Osteoblast (primary cell): Measurements from ENCODE around the gene MRPS31. TPM values are rescaled to one million over a fixed set of nuclear protein-coding genes. Genes with fewer than 3 reads are reported as not detected.

Experiments
- DNase-seq: peaks from one replicate; pipeline ENCODE4 v3.0.0; 2011; ENCODE audit warnings: low spot score, mixed read lengths; ENCODE audit not compliant: insufficient read length; ENCODE audit errors: missing footprints
- H2AFZ ChIP-seq: 2 replicates; pipeline ENCODE4 v1.6.0; 2011; ENCODE audit warnings: mild to moderate bottlenecking, low read length
- H3K27ac ChIP-seq: 2 replicates; pipeline ENCODE4 v1.5.1; 2011; ENCODE audit warnings: mild to moderate bottlenecking, low read depth, low read length, moderate library complexity
- H3K27me3 ChIP-seq: 2 replicates; pipeline ENCODE4 v1.6.0; 2012; ENCODE audit warnings: mild to moderate bottlenecking, control low read depth, inconsistent platforms, low read length, moderate library complexity; ENCODE audit not compliant: insufficient read depth
- H3K36me3 ChIP-seq: 2 replicates; pipeline ENCODE4 v1.5.1; 2011; ENCODE audit warnings: mild to moderate bottlenecking, low read length, control low read depth, moderate library complexity; ENCODE audit not compliant: insufficient read depth
- H3K4me1 ChIP-seq: 2 replicates; pipeline ENCODE4 v1.5.1; 2011; ENCODE audit warnings: mild to moderate bottlenecking, low read length, control low read depth, moderate library complexity; ENCODE audit not compliant: insufficient read depth
- H3K4me2 ChIP-seq: 2 replicates; pipeline ENCODE4 v1.6.0; 2011; ENCODE audit warnings: mild to moderate bottlenecking, low read length; ENCODE audit not compliant: insufficient read depth
- H3K4me3 ChIP-seq: fragments of 200-600 bp; sonication (generic); 3 replicates; pipeline ENCODE4 v1.5.1; 2012; ENCODE audit warnings: mild to moderate bottlenecking, low read length, inconsistent platforms; ENCODE audit not compliant: insufficient read depth
- H3K79me2 ChIP-seq: 2 replicates; pipeline ENCODE4 v1.6.0; 2012; ENCODE audit warnings: mild to moderate bottlenecking, low read length, control low read depth, inconsistent platforms; ENCODE audit not compliant: insufficient read depth
- H3K9me3 ChIP-seq: 2 replicates; pipeline ENCODE4 v1.5.1; 2011; ENCODE audit warnings: low read depth, low read length, control low read depth
- H4K20me1 ChIP-seq: 2 replicates; pipeline ENCODE4 v1.6.0; 2012; ENCODE audit warnings: mild to moderate bottlenecking, low read length, control low read depth; ENCODE audit not compliant: insufficient read depth
- total RNA-seq: library from RNA; depleted of rRNA; stranded (reverse); fragments of >200 nt; gene quantifications from 2 replicates; pipeline ENCODE4 v1.2.3, GENCODE V29; 2012
- TF ChIP-seq, protein P1 (sequence below): IDR thresholded peaks from 2 replicates; pipeline ENCODE4 v1.5.1; 2011; ENCODE audit warnings: mild to moderate bottlenecking, low read depth, low read length, moderate library complexity; ENCODE audit errors: extremely low read depth

Gene MRPS31
- total RNA-seq, 1 donor, result 13.4 TPM

DNA sequence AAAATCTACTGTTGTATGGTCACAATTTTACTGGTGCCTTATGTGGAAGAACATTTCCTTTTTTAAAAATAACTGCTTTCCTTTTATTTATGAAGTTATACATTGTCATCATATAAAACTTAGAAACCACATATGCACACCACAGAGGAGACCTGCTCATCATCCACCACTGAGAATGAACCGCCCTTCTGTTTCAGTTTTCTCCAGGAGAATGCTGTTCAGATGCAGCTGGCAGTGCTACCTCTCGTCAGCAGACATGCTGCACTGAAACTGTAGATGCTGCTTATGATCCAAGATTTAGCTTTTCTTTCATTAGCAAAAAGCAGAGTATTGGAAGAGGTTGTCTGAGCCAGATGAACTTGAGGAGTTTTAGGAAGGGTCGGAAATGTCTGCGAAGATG, 28.5 kb upstream of the MRPS31 start:
- Histone ChIP-seq H3K4me1 (no peaks in the 10 kb centered on the region), H3K36me3 (peaks cover 21% of the 10 kb centered on the region), H3K9me3 (no peaks in the 10 kb centered on the region), H3K79me2 (no peaks in the 10 kb centered on the region), H3K27me3 (no peaks in the 10 kb centered on the region), H3K27ac (no peak overlapping the region), H3K4me3 (no peak overlapping the region), H2AFZ (no peak overlapping the region), H3K4me2 (no peak overlapping the region), H4K20me1 (no peaks in the 10 kb centered on the region)
- DNase-seq, result no peak
- TF ChIP-seq, protein P1, sequence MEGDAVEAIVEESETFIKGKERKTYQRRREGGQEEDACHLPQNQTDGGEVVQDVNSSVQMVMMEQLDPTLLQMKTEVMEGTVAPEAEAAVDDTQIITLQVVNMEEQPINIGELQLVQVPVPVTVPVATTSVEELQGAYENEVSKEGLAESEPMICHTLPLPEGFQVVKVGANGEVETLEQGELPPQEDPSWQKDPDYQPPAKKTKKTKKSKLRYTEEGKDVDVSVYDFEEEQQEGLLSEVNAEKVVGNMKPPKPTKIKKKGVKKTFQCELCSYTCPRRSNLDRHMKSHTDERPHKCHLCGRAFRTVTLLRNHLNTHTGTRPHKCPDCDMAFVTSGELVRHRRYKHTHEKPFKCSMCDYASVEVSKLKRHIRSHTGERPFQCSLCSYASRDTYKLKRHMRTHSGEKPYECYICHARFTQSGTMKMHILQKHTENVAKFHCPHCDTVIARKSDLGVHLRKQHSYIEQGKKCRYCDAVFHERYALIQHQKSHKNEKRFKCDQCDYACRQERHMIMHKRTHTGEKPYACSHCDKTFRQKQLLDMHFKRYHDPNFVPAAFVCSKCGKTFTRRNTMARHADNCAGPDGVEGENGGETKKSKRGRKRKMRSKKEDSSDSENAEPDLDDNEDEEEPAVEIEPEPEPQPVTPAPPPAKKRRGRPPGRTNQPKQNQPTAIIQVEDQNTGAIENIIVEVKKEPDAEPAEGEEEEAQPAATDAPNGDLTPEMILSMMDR, result no peak

DNA sequence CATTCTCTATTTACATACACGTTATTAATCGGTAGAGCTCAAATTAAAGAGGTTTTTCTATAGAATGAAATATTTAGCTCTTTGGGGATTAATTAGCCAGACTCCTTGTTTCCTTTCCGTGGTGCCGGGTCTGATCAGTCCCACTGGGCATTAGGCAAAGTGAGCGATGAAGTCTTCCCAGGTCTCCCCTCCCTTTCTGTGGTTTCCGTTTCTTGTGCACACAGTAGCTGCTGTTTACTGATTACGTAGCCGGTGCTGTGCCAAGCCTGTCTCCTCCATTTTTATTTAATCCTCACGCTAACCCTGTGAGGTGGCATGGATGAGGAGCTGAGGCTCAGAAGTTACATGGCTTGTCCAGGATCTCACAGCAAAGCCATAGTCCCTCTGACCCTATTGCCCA, 27.4 kb upstream of the MRPS31 start:
- Histone ChIP-seq H4K20me1 (no peaks in the 10 kb centered on the region), H3K27me3 (no peaks in the 10 kb centered on the region), H3K79me2 (no peaks in the 10 kb centered on the region), H3K27ac (no peak overlapping the region), H3K4me1 (no peaks in the 10 kb centered on the region), H3K36me3 (peaks cover 24% of the 10 kb centered on the region), H3K4me2 (no peak overlapping the region), H2AFZ (no peak overlapping the region), H3K9me3 (no peaks in the 10 kb centered on the region), H3K4me3 (no peak overlapping the region)
- TF ChIP-seq, protein P1, result no peak
- DNase-seq, result peak; percentile 13

DNA sequence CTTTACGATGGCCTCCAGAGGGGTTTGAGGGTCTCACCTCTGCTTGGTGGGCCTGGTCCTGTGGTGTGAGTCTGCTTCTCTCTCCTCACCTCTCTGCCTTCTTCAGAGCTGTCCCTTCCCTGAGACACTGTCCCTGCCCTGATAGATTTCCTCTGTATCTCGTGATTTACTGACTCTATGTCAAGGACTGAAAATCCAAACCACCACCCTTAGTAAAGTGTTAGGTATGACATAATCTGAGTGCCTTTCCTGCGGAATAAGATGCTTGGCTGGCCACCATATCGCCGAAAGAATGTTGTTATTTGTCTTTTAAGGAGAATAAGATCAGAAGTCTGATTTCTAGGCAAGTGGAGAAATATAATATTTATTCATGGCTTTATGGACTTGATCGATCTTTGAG, 25.7 kb upstream of the MRPS31 start:
- no peak for DNase-seq
- Histone ChIP-seq H3K4me1 (no peaks in the 10 kb centered on the region), H3K79me2 (peaks cover 3% of the 10 kb centered on the region), H3K27me3 (no peaks in the 10 kb centered on the region), H3K27ac (no peak overlapping the region), H3K9me3 (no peaks in the 10 kb centered on the region), H3K4me2 (no peak overlapping the region), H4K20me1 (no peaks in the 10 kb centered on the region), H3K36me3 (peaks cover 22% of the 10 kb centered on the region), H3K4me3 (no peak overlapping the region), H2AFZ (no peak overlapping the region)
- TF ChIP-seq, protein P1, result no peak

DNA sequence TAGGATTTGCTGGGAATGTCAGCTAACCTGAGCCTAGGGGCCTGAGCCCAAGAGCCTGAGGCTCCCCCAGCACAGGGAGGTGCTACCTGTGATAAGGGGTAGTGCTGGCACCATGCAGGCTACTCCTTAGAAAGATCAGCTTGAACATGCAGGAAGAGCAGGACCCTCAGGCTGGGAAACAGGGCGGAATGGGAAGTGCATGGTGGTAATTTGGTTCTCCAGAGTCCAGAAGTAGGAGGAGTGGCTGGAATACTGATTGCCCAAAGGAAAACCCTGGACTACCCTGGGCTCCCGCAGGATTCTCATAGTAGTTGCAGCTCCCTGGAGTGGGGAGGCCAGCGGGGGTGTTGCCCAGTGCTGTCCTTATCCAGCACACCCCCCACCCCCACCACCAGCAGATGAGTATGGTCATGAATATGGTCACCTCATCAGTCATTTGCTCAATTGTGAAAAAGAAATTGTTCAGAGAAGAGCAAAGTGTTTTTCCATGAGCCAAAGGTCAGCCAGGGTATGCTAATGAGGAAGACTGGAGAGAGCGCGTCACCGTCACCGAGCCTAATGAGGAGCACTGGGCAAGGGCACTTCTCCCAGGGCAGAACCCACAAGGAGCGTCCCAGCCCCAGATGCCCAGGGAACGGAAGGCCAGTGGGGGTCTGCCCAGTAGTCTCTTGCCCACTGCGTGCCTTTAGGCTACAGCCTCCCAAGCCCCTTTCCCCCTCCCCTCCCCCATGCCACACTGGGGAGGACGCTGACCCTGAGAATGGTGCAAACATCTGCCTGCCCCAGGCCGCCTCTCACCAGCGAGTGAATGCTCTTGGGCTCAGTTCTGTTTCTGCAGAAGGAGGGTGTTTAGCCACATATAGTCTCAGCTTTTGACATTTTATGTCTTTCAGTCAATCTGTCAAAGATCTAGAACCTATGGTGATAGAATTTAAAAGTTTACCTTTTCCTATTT, 23.7 kb upstream of the MRPS31 start:
- Histone ChIP-seq H2AFZ (no peak overlapping the region), H3K4me1 (peaks cover 4% of the 10 kb centered on the region), H3K36me3 (peaks cover 16% of the 10 kb centered on the region), H4K20me1 (no peaks in the 10 kb centered on the region), H3K4me3 (no peak overlapping the region), H3K27me3 (no peaks in the 10 kb centered on the region), H3K79me2 (peaks cover 8% of the 10 kb centered on the region), H3K27ac (no peak overlapping the region), H3K4me2 (no peak overlapping the region), H3K9me3 (no peaks in the 10 kb centered on the region)
- TF ChIP-seq, protein P1, result no peak
- peak; percentile 38 for DNase-seq
